Endothelial cell of coronary artery (primary cell): ENCODE measurements around the gene SIK3. TPM values are rescaled to one million over a fixed set of nuclear protein-coding genes. Genes with fewer than 3 reads are reported as not detected.

ENCODE experiments used
- total RNA-seq: library from RNA; depleted of rRNA; stranded (reverse); fragments of >200 nt; gene quantifications from 2 replicates; pipeline ENCODE4 v1.2.3, GENCODE V29; 2014

SIK3 gene
- 7.5 and 10.8 TPM in 2 replicates for total RNA-seq

GRCh38 chr11:117098269-117099232 is at the start of gene SIK3:
SIK3 (minus strand) TSS chr11:117098428; CDS start chr11:117098415, 13 bp downstream.

GRCh38 chr11:117143871-117144476 is 45.7 kb upstream of the SIK3 start, which contains the start of gene PAFAH1B2:
PAFAH1B2 (plus strand) TSS chr11:117144287; CDS start chr11:117152448, 8,161 bp downstream.

GRCh38 chr11:116837231-116838091 is 260.8 kb downstream of the SIK3 start, which contains the start of gene APOA1:
APOA1 (minus strand) TSS chr11:116837622; CDS start chr11:116837387, 235 bp downstream.

GRCh38 chr11:116829525-116830183 is 268.6 kb downstream of the SIK3 start, which contains the start of gene APOC3:
APOC3 (plus strand) TSS chr11:116829907; CDS start chr11:116830583, 676 bp downstream.

GRCh38 chr11:116823031-116823843 is 275.0 kb downstream of the SIK3 start, which contains the start of gene APOA4:
APOA4 (minus strand) TSS chr11:116823304; CDS start chr11:116823191, 113 bp downstream.

Other genes starting within 250 kb of the SIK3 start
- 167 and 169 TPM in 2 replicates for gene PAFAH1B2, start 45.9 kb upstream of the SIK3 start, total RNA-seq
- 8.3 and 16.6 TPM in 2 replicates for gene SIDT2, start 80.3 kb upstream of the SIK3 start, total RNA-seq
- 334 and 1,979 TPM in 2 replicates for gene TAGLN, start 100.9 kb upstream of the SIK3 start, total RNA-seq
- 45.5 and 53.2 TPM in 2 replicates for gene PCSK7, start 133.6 kb upstream of the SIK3 start, total RNA-seq
- gene RNF214, start 134.2 kb upstream of the SIK3 start, total RNA-seq: 7.5 and 10.6 TPM in 2 replicates
- 1.8 and 2.5 TPM in 2 replicates for gene BACE1-AS, start 192.9 kb upstream of the SIK3 start, total RNA-seq
- gene BACE1, start 217.8 kb upstream of the SIK3 start, total RNA-seq: 7.9 and 11.7 TPM in 2 replicates
- gene CEP164, start 229.4 kb upstream of the SIK3 start, total RNA-seq: 26.2 and 29.4 TPM in 2 replicates